Stimulated activated CD8-positive, alpha-beta memory T cell treated with anti-CD3 and anti-CD28 coated beads, Interleukin-2, amount 100 ng/mL, for 1 hour (primary cell): ENCODE data around the gene IL3.
A peak's percentile ranks its signal among the peaks of the same experiment; 100 is the strongest.

ENCODE experiments used
- DNase-seq, 2 donors: peaks; one replicate each; pipeline ENCODE4 v3.0.0-alpha.2; 2020; ENCODE audit warnings: low read depth in 2 of 2

The IL3 gene

DNA sequence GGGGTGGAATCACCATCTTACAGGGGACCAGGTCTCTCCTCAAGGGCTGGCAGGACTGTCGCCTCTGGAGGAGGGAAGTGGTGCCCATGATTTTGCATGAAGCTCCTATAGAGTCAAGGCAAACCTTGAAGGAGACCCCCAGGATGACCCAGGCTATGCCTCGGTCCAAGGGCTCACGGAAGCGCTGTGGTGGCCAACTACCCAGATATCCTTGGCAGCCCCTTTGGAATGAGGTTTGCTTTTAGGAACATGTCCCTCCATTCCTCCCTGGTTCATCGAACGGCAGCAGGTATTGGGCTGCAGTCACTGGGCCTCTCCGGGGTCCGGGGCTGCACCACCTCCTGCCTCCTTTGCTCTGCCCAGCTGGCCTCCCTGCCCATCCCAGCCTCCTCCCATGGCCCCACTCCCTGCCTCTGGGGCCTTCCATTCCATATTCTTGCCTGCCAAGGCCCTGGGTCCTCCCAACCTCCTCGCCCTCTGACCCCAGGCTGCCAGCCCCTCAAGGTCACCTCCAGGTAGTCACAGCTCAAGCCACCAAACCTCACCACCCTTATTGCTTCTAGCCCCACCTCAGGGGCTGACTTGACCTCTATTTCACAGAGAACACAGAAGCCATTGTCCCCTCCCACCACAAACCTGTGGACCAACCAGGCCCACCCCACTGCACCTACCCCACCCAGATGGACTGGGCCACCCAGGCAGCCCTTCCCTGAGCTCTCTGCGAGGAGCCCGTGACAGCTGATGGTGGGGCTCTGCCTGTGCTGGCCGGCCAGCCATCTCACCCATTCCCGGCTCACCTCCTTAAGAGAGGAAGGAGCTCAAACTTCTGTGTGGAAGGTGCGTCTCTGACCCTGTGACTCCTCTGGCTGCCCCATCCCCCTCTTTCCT, 3.6 kb upstream of the IL3 start:
- DNase-seq = no peak

DNA sequence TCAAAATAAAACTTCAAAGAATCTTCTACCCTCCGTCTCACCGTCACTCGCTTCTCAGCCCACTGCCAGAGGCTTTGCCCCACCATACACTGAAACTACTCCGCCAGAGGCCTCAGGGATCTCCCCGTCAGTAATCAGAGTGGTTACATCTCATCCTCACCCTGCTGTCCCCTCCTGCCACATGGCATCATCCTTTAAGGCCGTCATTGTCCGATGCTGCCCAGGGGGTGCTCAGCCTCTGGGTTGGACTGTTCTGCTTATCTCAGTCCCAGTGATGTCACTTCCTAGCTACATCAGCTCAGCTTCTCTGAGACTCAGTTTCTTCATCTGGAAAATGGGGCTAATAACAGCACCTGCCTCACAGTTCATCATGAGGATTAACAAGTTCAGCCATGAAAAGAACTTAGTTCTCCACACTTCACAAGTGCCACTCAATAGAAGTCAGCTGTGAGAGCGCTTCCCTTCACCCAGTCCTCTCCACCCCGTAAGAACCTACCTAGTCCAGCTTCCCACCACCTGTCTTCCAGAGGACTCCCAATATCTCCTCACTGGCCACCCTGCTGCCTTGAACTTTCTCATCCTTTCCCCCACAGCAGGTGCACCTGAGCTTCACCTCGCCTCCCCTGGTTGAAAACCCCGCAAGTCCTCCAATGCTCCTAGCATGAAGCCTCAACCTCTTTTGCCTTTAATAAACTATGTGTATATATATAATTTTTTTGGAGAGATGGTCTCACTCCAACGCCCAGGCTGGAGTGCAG, 2.8 kb upstream of the IL3 start:
- DNase-seq = no peak

DNA sequence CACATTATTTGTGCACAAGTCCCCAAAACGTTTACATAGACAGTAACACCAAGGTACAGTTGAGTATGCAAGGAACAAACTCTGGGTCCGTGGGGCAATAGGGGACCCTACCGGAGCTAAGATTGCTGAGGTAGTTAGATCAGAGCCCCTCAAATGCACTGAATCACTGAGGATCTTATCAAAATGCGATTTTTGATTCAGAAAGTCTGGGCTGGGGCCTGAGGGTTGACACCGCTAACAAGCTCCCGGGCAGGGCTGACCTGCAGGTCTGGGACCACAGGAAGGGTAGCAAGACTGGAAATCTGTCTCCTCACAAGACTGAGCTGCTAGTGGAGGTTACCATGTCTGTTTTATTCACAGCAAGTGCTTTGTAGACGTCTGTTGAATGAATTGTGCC, 1.8 kb upstream of the IL3 start:
- DNase-seq = no peak

- DNase-seq = no peak
These were observed 1.3 kb upstream of the IL3 start for GRCh38 chr5:132059043-132059695.

DNA sequence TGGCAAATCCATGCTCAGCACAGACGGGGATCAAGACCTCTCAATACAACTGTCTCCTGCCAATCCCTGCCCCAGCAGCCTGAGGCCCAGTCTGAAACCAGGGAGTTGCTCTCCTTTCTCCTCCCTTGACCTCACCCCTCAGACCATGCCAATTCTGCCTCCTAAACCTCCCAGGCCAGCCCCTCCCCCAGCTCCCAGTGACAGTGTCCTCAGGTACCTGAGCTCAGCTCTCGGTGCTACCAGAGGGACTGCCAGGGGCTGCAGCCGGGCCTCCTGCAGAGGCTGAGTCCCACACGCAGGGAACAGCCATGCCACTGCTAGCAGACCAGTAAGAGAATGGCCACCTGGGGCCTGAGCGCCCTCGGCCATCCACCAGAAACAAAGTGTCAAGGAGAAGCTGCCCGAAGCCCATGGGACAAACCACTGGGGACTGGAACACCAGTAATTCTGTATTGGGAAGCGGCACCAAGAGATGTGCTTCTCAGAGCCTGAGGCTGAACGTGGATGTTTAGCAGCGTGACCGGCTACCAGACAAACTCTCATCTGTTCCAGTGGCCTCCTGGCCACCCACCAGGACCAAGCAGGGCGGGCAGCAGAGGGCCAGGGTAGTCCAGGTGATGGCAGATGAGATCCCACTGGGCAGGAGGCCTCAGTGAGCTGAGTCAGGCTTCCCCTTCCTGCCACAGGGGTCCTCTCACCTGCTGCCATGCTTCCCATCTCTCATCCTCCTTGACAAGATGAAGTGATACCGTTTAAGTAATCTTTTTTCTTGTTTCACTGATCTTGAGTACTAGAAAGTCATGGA, 557 bp upstream of the IL3 start:
- DNase-seq = no peak

DNA sequence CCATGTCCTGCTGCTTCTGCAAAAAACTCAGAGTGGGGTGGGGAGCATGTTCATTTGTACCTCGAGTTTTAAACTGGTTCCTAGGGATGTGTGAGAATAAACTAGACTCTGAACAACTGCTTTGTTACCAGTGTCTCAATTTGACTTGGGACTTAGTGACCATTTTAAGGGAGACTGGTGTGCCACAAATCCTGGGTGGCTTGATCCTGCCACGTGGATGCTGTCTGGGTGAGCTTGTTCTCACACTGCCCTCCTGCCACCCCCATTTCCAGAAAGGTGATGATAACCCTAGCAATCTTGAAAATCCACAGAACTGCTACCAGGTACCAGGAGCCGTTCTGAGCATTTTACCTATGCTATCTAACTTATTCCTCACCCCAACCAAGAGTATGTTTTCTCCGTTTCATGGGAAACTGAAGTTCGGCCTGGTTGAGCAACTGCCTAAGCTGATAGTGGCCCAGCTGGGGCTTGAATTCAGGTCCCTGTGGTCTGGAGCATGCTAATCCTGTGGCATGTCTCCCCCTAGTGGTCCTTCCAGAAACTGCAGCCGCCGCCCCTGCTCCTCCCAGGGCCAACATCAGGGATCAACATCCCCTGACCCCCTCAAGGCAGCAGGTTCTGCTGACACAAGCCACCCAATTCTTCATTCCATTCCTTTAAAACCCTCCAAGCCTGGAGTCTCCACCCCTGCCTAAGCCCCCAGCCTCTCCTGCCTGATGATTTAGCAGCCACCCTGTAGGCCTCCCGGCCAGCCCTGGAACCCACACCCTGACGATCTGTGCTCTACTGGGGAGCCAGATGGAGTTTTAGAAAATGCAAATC, 2.8 kb downstream of the IL3 start:
- DNase-seq = peak; percentile 57 to 62

DNA sequence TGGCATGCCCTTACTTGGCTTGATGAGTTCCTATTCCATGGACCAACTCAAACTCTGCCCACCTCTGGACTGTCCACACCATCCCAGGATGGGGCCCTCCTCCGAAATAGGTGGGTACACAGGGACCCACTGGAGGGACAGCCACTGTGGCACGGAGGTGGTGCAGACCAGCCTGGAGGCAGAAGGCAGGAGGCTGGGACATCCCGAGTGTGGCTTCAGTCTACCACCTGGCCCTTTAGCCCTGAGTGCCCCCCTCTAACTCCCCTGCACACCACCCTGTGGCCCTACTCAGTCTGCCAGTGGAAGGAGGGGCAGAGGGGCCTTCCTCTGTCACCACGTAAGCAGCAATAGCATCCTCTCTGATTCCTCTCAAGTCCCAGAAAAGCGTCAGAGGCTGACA, 3.7 kb downstream of the IL3 start:
- no peak for DNase-seq

DNA sequence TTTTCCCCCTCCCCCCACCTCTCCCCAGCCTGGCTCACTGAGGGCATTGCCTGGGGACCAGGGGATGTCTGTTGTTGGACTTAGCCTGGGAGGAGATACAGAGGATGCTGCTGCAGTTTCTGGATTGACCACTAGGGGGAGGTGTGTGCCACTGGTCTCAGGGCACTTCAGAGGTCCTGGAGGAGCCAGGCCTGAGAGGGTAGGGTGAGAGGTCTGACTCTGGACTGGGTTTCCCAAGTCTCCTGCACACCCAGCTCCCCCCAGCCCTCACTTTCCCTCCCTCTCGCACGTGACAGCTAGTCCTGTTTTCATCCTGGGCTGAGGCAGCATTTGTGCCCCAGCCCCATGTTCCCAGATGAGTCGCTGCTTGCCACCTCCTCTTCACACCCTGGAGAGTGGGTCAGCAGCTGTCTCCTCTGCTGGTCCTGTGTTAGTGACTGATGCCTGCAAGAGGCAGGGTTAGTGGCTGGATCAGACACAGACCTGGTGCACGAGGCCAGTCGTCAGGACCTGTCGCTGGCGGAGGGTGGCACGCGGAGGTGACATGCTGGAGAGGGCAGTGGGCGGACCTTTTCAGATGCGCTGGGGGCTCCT, 4.4 kb downstream of the IL3 start:
- DNase-seq = peak; percentile 52 to 65

DNA sequence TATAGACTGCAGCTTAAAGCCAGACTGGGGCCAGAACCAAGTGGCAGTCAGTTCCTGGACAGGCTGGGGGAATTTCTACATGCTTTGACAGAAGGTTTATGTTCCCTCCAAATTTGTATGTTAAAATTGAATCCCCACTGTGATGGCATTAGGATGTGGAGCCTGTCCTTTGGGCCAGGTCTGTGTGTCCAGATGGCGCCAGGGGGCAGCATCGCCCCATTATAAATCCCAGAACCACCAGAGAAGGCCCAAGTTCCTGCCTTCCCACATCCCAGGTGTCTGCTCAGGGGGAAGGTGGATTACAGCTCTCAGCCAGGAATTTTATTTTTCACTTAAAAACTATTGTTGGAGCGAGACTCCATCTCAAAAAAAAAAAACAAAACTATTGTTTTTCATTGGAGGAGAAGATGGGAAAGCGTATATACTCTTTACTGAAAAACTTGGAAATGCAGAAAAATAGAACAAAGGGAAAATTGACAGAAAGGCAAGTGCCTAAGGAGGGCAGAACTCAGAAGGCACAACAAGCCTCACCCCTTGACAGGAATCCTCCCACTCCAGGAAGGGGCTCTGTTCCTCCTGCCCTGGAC, 5.0 kb downstream of the IL3 start:
- peak in 1 of 2 donors; percentile 11 for DNase-seq

DNA sequence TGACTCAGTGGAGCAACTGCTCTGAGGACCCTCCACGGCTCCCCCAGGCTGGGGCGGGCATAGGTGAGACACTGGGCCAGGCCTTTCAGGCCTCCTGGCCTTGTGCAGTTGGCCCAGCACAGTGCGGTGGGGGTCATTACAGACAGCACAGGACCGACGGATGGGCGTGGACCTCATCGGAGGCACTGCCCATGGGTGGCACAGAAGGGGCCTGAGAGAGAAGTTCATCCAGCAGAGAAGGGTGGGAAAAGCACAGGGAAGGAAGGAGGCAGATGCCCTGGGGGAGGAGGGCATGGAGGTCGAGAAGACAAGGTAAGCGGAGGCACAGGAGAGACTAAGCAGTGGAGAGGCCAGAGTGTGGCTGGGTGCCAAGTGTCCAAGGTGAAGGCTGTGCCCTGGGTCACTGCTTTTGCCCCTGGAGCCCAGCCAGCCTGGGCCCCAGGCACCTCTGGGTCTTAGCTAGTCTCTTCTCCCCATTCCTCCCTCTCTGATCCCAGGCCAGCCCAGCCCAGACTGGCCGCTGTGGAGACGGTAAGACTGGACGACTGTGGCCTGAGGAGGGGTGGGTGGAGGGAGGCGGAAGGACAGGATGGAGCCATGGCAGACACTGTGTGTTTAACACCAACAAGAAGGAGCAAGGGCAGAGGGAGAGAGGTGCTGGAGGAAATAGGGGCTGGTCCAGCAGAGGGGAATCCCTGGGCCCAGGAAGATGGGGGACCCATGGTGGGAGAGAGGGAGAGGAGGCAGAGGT, 5.7 kb downstream of the IL3 start:
- no peak for DNase-seq

DNA sequence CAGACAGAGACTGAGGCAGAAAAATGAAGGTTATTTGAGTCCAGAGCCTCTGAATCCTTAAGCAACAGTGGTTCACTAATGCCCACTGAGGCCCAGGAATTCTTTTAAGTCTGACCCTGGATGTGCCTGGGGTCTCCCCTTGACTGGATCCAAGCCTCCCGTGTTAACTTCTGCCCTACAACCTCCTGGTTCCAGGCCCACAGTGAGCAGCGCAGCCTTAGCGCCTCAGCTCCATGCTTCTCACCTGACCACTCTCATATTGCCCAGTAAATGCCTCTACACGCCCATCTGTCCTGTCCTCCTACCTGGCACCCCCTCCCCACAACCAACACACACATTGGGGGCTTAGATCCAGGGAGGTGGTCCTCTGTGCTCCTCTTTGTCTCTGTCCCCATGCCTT, 6.4 kb downstream of the IL3 start:
- DNase-seq = no peak

DNA sequence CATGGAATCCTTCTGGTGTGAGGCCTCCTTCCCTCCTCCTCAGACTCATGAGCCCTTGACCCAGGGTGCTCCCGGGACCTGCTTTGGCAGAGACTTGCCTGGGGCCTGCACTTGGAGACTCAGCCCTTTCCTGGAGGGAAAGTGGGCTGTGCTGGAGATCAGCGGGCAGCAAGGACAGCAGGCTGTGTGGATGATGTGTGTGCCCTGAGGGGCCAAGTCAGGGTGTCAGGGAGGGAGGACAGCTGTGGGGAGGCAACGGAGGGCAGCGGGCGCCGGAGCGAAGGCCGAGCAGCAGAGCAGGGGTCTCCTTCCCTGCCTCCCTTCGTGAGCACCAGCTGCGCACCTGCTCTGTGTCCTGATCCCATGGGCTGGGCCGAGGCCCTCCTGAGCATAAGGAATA, 7.0 kb downstream of the IL3 start:
- DNase-seq = no peak

DNA sequence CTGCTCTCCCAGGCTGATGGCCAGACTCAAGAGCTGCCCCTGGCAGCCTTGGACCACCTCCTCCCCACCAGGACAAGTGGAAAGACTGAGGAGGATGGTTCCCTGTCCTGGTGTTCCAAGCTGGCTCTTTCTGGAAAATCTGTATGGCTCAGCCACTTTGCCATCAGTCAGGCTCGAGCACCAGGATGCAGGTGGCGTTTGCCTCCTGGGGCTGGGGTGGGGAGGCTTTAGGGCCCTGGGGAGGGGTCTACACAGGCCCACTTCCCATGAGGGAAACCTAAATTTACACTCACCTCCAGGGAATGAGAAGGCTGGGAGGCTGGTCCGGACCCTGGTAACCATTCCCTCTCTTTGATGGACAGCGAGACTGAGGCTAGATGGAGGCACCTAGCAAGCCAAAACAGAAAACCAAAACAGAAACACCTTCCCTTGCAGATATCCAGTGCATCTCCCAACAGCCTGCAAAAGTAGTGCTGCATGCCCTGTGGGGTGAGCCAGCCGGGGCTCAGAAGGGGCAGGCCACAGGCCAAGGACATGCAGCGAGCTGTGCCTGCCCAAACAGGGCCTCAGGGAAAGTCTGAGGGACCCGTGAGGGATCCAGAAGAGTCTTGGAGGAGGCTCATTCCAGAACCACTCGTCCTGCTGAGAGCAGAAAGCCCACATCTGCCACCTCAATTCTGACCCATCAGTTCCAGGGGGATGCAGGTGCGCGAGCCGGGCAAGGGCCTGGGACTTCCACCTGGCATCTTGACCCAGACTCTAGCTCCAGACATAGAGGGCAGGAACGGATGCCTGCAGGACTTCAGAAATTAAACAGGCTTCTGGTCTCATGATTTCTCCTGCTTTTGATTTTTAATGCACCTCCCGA, 7.7 kb downstream of the IL3 start:
- no peak for DNase-seq

- DNase-seq = no peak
These were observed 9.1 kb downstream of the IL3 start for GRCh38 chr5:132069561-132069960.

GRCh38 chr5:132069994-132070393, 9.5 kb downstream of the IL3 start:
- no peak for DNase-seq

DNA sequence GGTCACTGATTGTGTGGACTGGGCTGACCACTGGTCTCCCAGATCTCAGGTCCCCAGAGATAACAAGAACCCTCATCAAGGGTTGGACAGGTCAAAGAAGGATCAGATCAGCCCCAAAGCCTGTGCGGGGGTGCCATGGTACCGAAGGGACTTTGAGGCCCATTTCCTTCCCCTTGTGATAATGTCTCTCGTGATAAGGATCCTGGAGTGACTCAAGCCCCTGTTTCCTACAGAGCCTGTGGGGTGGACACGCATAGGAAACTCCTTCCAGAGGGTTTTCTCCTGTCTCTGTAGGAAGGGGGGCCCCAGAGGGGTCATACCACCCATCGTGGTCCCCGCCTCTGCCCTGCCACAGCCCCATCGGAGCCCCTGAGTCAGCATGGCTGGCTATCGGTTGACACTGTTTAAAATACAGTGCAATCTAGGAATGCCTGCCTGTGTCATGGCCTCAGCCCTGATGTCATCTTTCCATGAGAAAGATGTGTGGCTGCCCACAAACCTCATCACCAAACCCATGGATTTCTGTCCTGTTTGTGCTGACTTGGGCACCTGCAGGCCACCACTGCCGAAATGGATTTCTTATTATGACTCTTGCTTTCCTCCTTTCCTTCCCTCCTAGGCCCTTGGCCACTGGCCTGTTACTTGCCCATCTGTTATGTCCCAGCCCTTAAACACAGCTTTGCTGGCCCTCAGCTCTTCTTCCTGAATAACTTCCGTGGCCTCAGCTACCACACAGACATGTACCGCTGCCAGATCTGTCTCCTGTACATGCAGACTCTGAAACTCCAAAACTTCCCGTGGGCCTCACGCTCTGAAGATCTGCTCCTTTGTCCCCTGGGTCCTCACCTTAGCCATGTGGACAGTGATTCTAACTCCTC, 10.2 kb downstream of the IL3 start:
- no peak for DNase-seq

DNA sequence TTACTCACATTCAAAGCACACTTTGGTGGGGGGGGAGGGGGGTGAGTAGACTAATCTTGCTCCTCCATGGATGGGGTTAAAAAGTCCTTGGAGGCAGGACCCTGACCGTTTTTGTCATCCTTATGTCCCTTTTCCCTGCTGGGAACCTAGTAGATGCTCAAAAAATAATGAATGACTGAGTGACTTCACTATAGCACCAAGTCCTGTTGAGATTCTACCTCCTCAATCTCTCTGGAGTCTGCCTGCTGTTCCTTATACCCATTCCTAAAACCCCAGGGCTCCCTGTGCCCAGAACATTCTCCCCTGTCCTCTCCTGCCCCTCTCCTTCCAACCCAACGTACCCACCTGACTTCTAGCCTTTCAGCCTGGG, 10.9 kb downstream of the IL3 start:
- DNase-seq = no peak
